Gastrocnemius medialis (tissue), 4 donors: ENCODE data around the gene TIMM21. TPM values are rescaled to one million over a fixed set of nuclear protein-coding genes. Genes with fewer than 3 reads are reported as not detected.

Source experiments
- ATAC-seq, 2 donors: fragments of 150-250 bp; one replicate each; pipeline ENCODE4 v1.9.1; 2016
- DNase-seq, 2 donors: peaks; one replicate each; pipeline ENCODE4 v3.0.0-alpha.2; 2019
- H3K27ac ChIP-seq, 4 donors: fragments of 200-600 bp; sonication (generic); 1 replicate in 1 of 4; 2 replicates in 3 of 4; pipeline ENCODE4 v1.5.1; 2016 to 2018; ENCODE audit warnings: mild to moderate bottlenecking in 2 of 4, moderate library complexity in 1 of 4
- H3K27me3 ChIP-seq, 3 donors: fragments of 200-600 bp; sonication (generic) in 2 of 3; 1 replicate in 1 of 3; 2 replicates in 2 of 3; pipeline versions ENCODE4 v1.5.1 to v1.6.0; 2016 to 2019; ENCODE audit warnings: mild to moderate bottlenecking in 1 of 3, moderate library complexity in 1 of 3
- H3K36me3 ChIP-seq, 2 donors: fragments of 200-600 bp; sonication (generic) in 1 of 2; one replicate each; pipeline ENCODE4 v1.5.1; 2017 to 2018
- H3K4me1 ChIP-seq, 2 donors: fragments of 200-600 bp; sonication (generic) in 1 of 2; one replicate each; pipeline ENCODE4 v1.5.1; 2016 to 2017; ENCODE audit warnings: mild to moderate bottlenecking in 2 of 2
- H3K4me3 ChIP-seq, 4 donors: fragments of 200-600 bp; sonication (generic) in 3 of 4; 1 replicate in 1 of 4; 2 replicates in 3 of 4; pipeline ENCODE4 v1.5.1; 2016 to 2019; ENCODE audit warnings: mild to moderate bottlenecking in 2 of 4
- H3K9me3 ChIP-seq, 3 donors: fragments of 200-600 bp; sonication (generic) in 2 of 3; 1 replicate in 1 of 3; 2 replicates in 2 of 3; pipeline ENCODE4 v1.5.1; 2016 to 2019
- CTCF ChIP-seq, 5 experiments: fragments of 450-650 bp in 3 of 5; fragments of 200-600 bp in 2 of 5; sonication (generic) in 2 of 5; IDR thresholded peaks in 4 of 5; conservative IDR thresholded peaks in 1 of 5; 1 replicate in 4 of 5; 2 replicates in 1 of 5; pipeline ENCODE4 v1.5.1; 2016 to 2019; ENCODE audit warnings: antibody characterized with exemption in 5 of 5, mild to moderate bottlenecking in 3 of 5, moderate library complexity in 3 of 5
- POLR2A ChIP-seq, 2 donors: fragments of 450-650 bp; IDR thresholded peaks; one replicate each; pipeline ENCODE4 v1.6.1; 2017; ENCODE audit warnings: antibody characterized with exemption in 2 of 2, mild to moderate bottlenecking in 2 of 2, moderate library complexity in 2 of 2
- in situ Hi-C, 4 donors: fragments of 200-750 bp; cut with MboI; loops; one replicate each; pipeline versions ENCODE4 v1.15.0 to v1.8.0; 2017; ENCODE audit warnings: low sequenced_read_pairs in 4 of 4
- intact Hi-C: fragments of 100-400 bp; cut with DNase I; formaldehyde crosslinking; loops from one replicate; pipeline ENCODE4 v1.15.1; 2023; ENCODE audit warnings: low total_unique reads
- total RNA-seq, 4 donors: library from RNA; depleted of rRNA; stranded (reverse); fragments of >200 nt; gene quantifications; one replicate each; pipeline versions ENCODE4 v1.1.0 to v1.2.3, GENCODE V29; 2016

TIMM21 gene
- total RNA-seq, 4 donors from 2014 or later = 40.0 to 108 (median 75.8) TPM

DNA sequence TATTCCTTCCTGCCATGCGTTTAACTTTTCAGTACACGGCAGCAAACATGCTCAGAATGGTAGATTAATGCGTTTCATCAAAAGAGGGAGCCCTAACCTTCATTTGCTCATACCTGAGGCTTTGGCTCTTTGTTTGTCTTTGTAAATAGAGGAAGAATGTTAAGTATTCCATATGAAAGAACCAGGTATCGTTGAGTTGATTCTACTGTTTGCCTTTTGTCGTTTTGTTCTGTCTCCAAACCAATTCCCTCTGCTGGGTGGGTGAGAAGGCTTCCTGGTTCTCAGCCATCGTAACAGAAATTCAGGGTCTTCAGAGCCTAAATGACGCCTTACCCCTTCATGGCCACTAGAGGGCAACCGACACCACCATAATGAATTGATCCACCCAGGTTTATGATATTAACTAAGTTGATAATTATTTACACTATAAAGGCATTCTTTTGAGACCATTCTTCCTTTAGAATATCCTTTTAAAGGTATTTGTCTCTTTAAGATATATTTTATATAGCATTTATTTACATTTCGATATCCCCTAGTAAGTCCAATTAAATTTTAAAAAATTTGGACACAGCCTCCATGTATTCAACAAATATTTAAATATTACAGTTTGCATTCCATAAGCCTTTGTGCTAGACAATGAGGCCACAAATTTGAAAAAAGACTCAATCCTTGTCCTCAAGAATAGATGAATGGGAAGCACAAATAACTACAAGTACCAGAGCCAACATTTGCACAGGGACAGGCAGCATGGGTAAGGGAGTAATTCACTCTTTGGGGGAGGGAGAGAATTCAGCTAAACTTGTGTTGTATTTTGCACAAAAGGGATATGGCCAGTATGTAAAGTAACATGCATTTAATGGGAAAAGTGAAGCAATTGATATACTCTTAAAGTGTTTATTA lies 48.1 kb downstream of the TIMM21 start:
- TF ChIP-seq CTCF (IDR thresholded peaks at IDR 0.05 in 4 of 5, conservative IDR thresholded peaks at IDR 0.05 in 1 of 5) = peak; percentile 79 to 89 (median 85)
- TF ChIP-seq POLR2A (IDR thresholded peaks at IDR 0.05) = no peak
- H3K4me3 ChIP-seq = peak overlapping the region in 1 of 4 donors; percentile 31
- H3K4me1 ChIP-seq = no peaks in the 10 kb centered on the region
- no peak overlapping the region for H3K27ac ChIP-seq
- no peak for DNase-seq
- peaks cover 0 to 7% (median 3%) of the 10 kb centered on the region in 3 donors for H3K27me3 ChIP-seq
- H3K36me3 ChIP-seq = no peaks in the 10 kb centered on the region
- peak in 1 of 2 donors; percentile 61 for ATAC-seq
- in situ Hi-C loops = loop anchor here in 3 of 4 donors (5.0 to 10.0 kb wide), 5 partner anchors 146 to 358 kb away; partner anchors contain the start of gene CNDP2 (in 1 of the 3)
- no peaks in the 10 kb centered on the region for H3K9me3 ChIP-seq
- intact Hi-C loops = loop anchor here (1.0 to 5.0 kb wide), 3 partner anchors 146 to 356 kb away; no protein-coding TSS in a partner anchor

GRCh38 chr18:74197705-74198341 lies 49.5 kb downstream of the TIMM21 start:
- Histone ChIP-seq H3K36me3 (no peaks in the 10 kb centered on the region), H3K27ac (no peak overlapping the region), H3K4me3 (no peak overlapping the region), H3K9me3 (no peaks in the 10 kb centered on the region), H3K27me3 (peaks cover 0 to 5% (median 3%) of the 10 kb centered on the region in 3 donors), H3K4me1 (no peaks in the 10 kb centered on the region)
- DNase-seq = no peak
- ATAC-seq = no peak
- in situ Hi-C loops (loop anchor here in 3 of 4 donors (5.0 to 10.0 kb wide), 5 partner anchors 144 to 357 kb away; partner anchors contain the start of gene CNDP2 (in 1 of the 3)), intact Hi-C loops (loop anchor here (5.0 kb wide), 1 partner anchor 294 kb away; no protein-coding TSS in a partner anchor)
- TF ChIP-seq POLR2A (IDR thresholded peaks at IDR 0.05) = no peak
- TF ChIP-seq CTCF (IDR thresholded peaks at IDR 0.05 in 4 of 5, conservative IDR thresholded peaks at IDR 0.05 in 1 of 5) = no peak

DNA sequence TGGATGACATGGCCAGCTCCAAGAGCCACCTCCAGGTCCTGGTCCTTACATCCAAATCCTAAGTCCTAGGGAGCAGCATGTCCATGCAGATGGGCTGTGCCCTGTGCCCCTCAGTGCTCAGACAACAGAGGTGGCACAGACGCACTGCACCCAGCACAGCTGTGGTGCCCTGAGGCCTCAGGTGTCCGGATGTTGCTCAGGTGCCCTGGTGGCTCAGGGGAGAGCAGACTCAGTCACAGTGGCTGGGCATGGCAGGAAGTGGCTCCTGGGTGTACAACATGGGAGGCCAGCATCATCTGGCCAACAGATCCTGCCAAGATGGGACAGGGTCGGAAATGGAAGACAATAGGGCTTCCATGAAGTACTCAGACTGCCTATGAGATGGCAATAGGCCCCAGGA lies 50.1 kb downstream of the TIMM21 start:
- ATAC-seq (no peak), DNase-seq (no peak)
- no peaks in the 10 kb centered on the region for H3K4me1 ChIP-seq
- no peak overlapping the region for H3K27ac ChIP-seq
- in situ Hi-C loops = loop anchor here in 3 of 4 donors (5.0 to 10.0 kb wide), 5 partner anchors 144 to 356 kb away; partner anchors contain the start of gene CNDP2 (in 1 of the 3)
- peaks cover 0 to 5% (median 3%) of the 10 kb centered on the region in 3 donors for H3K27me3 ChIP-seq
- H3K9me3 ChIP-seq = no peaks in the 10 kb centered on the region
- H3K4me3 ChIP-seq = no peak overlapping the region
- H3K36me3 ChIP-seq = no peaks in the 10 kb centered on the region
- intact Hi-C loops = loop anchor here (5.0 kb wide), 1 partner anchor 294 kb away; no protein-coding TSS in a partner anchor
- TF ChIP-seq CTCF (IDR thresholded peaks at IDR 0.05 in 4 of 5, conservative IDR thresholded peaks at IDR 0.05 in 1 of 5) (no peak), POLR2A (IDR thresholded peaks at IDR 0.05) (no peak)

GRCh38 chr18:74200780-74201179 lies 52.5 kb downstream of the TIMM21 start:
- TF ChIP-seq POLR2A (IDR thresholded peaks at IDR 0.05) (no peak), CTCF (IDR thresholded peaks at IDR 0.05 in 4 of 5, conservative IDR thresholded peaks at IDR 0.05 in 1 of 5) (no peak)
- Histone ChIP-seq H3K9me3 (no peaks in the 10 kb centered on the region), H3K4me3 (no peak overlapping the region), H3K27ac (no peak overlapping the region), H3K36me3 (no peaks in the 10 kb centered on the region), H3K4me1 (no peaks in the 10 kb centered on the region), H3K27me3 (peaks cover 0 to 3% (median 0%) of the 10 kb centered on the region in 3 donors)
- ATAC-seq (no peak), DNase-seq (no peak)
- intact Hi-C loops = no loop called here
- in situ Hi-C loops = loop anchor here in 1 of 4 donors (10.0 kb wide), 1 partner anchor 134 kb away; no protein-coding TSS in a partner anchor
